ENCODE results near the gene SORCS2. TPM values are rescaled to one million over a fixed set of nuclear protein-coding genes. Genes with fewer than 3 reads are reported as not detected.
A peak's percentile ranks its signal among the peaks of the same experiment; 100 is the strongest.

SORCS2 gene
- polyA plus RNA-seq, 1 donor (not counting 4 experiments of a cell fraction or from before 2014, with no cell fraction given), result 0.09 TPM

DNA sequence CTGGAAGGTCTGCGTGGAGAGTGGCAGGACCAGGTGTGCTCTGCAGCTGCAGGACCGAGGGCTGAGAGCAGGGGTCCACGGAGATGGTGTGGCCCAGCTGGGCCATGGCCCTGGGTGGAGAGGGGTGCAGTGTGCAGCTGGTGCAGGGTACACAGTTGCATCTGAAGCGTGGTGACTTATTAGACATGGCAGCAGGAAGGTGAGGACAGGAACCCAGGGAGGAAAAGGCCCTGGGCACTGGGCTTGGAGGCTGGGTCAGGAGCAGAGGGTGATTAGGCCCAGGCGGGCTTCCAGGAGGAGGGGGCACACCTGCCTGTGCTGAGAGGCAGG, 457.0 kb downstream of the SORCS2 start:
- no peak for DNase-seq (ENCODE audit: low read depth, low spot score)
- Histone ChIP-seq H3K4me3 (ENCODE audit: control insufficient read depth in 2 of 3, extremely low read depth in 1 of 3, insufficient read depth in 2 of 3, low read depth in 1 of 3, low read length in 3 of 3) (no peak overlapping the region), H3K9me1 (ENCODE audit: control insufficient read depth, extremely low read depth, insufficient read depth, low read length) (no peaks in the 10 kb centered on the region), H3K79me2 (ENCODE audit: control insufficient read depth, insufficient read depth, low read length) (no peaks in the 10 kb centered on the region), H2AFZ (ENCODE audit: control insufficient read depth, low read length) (no peak overlapping the region), H3K4me1 (ENCODE audit: control insufficient read depth, extremely low read depth, insufficient read depth, low read length) (peaks cover 32% of the 10 kb centered on the region), H3K36me3 (ENCODE audit: control insufficient read depth in 2 of 2, extremely low read depth in 1 of 2, insufficient read depth in 2 of 2, low read length in 2 of 2) (no peaks in the 10 kb centered on the region), H3K9ac (ENCODE audit: control insufficient read depth, extremely low read depth, insufficient read depth, low read length) (no peak overlapping the region), H3K27me3 (ENCODE audit: control insufficient read depth, extremely low read depth, insufficient read depth, low read length) (no peaks in the 10 kb centered on the region), H3K27ac (ENCODE audit: control insufficient read depth, insufficient read depth, low read length) (no peak overlapping the region), H4K20me1 (ENCODE audit: control insufficient read depth, extremely low read depth, insufficient read depth, low read length) (no peaks in the 10 kb centered on the region), H3K9me3 (ENCODE audit: control insufficient read depth, low read depth, low read length) (no peaks in the 10 kb centered on the region), H3K4me2 (ENCODE audit: control insufficient read depth, extremely low read depth, insufficient read depth, low read depth, low read length) (no peak overlapping the region)
- no peak for FAIRE-seq
- TF ChIP-seq CTCF (optimal IDR thresholded peaks at IDR 0.05 in 1 of 3, IDR thresholded peaks at IDR 0.05 in 1 of 3, conservative IDR thresholded peaks at IDR 0.05 in 1 of 3; ENCODE audit: extremely low read depth in 1 of 3, insufficient read depth in 2 of 3, low read length in 3 of 3) (no peak), EZH2 (IDR thresholded peaks at IDR 0.05; ENCODE audit: low read length) (no peak)
- dilution Hi-C loops (cut with MboI; ENCODE audit: extremely low pct_ligation_motif_present, low sequenced_read_pairs), result no loop called here

- FAIRE-seq (peak; percentile 74), DNase-seq (ENCODE audit: low read depth, low spot score) (no peak)
- Histone ChIP-seq H3K4me3 (ENCODE audit: control insufficient read depth in 2 of 3, extremely low read depth in 1 of 3, insufficient read depth in 2 of 3, low read depth in 1 of 3, low read length in 3 of 3) (no peak overlapping the region), H3K9ac (ENCODE audit: control insufficient read depth, extremely low read depth, insufficient read depth, low read length) (no peak overlapping the region), H4K20me1 (ENCODE audit: control insufficient read depth, extremely low read depth, insufficient read depth, low read length) (no peaks in the 10 kb centered on the region), H3K36me3 (ENCODE audit: control insufficient read depth in 2 of 2, extremely low read depth in 1 of 2, insufficient read depth in 2 of 2, low read length in 2 of 2) (no peaks in the 10 kb centered on the region), H2AFZ (ENCODE audit: control insufficient read depth, low read length) (no peak overlapping the region), H3K9me3 (ENCODE audit: control insufficient read depth, low read depth, low read length) (no peaks in the 10 kb centered on the region), H3K27ac (ENCODE audit: control insufficient read depth, insufficient read depth, low read length) (no peak overlapping the region), H3K4me2 (ENCODE audit: control insufficient read depth, extremely low read depth, insufficient read depth, low read depth, low read length) (no peak overlapping the region), H3K9me1 (ENCODE audit: control insufficient read depth, extremely low read depth, insufficient read depth, low read length) (no peaks in the 10 kb centered on the region), H3K79me2 (ENCODE audit: control insufficient read depth, insufficient read depth, low read length) (no peaks in the 10 kb centered on the region), H3K27me3 (ENCODE audit: control insufficient read depth, extremely low read depth, insufficient read depth, low read length) (no peaks in the 10 kb centered on the region), H3K4me1 (ENCODE audit: control insufficient read depth, extremely low read depth, insufficient read depth, low read length) (peaks cover 32% of the 10 kb centered on the region)
- dilution Hi-C loops (cut with MboI; ENCODE audit: extremely low pct_ligation_motif_present, low sequenced_read_pairs), result no loop called here
- TF ChIP-seq EZH2 (IDR thresholded peaks at IDR 0.05; ENCODE audit: low read length), result no peak
These were observed 457.6 kb downstream of the SORCS2 start for GRCh38 chr4:7649741-7650531.

Data from keratinocyte (primary cell).